ENCODE measurements around the gene CHURC1.

DNA sequence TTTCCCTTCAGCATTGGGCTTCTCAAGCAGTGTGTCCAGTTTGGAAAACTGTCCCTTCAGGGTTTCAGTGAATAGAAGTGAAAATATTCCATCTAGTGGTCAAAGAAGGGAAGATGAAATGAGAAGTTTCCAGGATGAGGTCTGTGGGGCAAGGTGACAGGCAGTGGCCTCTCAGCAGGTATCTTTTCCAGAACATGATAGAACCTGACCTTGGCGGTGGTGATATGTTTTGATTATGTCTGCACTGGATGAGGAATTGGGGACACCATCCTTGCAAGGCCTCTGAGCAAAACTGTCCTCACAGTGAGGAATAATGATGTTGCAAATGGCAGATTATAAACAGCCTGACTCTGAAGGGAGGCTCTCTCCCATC is 23.6 kb downstream of the CHURC1 start:
- TF ChIP-seq POLR2AphosphoS5 (IDR thresholded peaks at IDR 0.05; ENCODE audit: low read depth, low read length) = no peak
- TF ChIP-seq, protein P1, sequence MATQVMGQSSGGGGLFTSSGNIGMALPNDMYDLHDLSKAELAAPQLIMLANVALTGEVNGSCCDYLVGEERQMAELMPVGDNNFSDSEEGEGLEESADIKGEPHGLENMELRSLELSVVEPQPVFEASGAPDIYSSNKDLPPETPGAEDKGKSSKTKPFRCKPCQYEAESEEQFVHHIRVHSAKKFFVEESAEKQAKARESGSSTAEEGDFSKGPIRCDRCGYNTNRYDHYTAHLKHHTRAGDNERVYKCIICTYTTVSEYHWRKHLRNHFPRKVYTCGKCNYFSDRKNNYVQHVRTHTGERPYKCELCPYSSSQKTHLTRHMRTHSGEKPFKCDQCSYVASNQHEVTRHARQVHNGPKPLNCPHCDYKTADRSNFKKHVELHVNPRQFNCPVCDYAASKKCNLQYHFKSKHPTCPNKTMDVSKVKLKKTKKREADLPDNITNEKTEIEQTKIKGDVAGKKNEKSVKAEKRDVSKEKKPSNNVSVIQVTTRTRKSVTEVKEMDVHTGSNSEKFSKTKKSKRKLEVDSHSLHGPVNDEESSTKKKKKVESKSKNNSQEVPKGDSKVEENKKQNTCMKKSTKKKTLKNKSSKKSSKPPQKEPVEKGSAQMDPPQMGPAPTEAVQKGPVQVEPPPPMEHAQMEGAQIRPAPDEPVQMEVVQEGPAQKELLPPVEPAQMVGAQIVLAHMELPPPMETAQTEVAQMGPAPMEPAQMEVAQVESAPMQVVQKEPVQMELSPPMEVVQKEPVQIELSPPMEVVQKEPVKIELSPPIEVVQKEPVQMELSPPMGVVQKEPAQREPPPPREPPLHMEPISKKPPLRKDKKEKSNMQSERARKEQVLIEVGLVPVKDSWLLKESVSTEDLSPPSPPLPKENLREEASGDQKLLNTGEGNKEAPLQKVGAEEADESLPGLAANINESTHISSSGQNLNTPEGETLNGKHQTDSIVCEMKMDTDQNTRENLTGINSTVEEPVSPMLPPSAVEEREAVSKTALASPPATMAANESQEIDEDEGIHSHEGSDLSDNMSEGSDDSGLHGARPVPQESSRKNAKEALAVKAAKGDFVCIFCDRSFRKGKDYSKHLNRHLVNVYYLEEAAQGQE (IDR thresholded peaks at IDR 0.05; ENCODE audit: insufficient read depth in 1 of 2, low read depth in 2 of 2, low read length in 2 of 2) = no peak
- no peak for TF ChIP-seq TAF1 (IDR thresholded peaks at IDR 0.05; ENCODE audit: borderline replicate concordance, insufficient read depth, low read length)

Data from PFSK-1 (cell line).